ENCODE measurements around the gene RBKS. TPM values are rescaled to one million over a fixed set of nuclear protein-coding genes. Genes with fewer than 3 reads are reported as not detected.
A peak's percentile ranks its signal among the peaks of the same experiment; 100 is the strongest.

RBKS gene
- total and polyA plus RNA-seq, 2 of the 13 experiments (the other 11 are each of a cell fraction or from before 2014, with no cell fraction given): 7.7 to 8.3 TPM

DNA sequence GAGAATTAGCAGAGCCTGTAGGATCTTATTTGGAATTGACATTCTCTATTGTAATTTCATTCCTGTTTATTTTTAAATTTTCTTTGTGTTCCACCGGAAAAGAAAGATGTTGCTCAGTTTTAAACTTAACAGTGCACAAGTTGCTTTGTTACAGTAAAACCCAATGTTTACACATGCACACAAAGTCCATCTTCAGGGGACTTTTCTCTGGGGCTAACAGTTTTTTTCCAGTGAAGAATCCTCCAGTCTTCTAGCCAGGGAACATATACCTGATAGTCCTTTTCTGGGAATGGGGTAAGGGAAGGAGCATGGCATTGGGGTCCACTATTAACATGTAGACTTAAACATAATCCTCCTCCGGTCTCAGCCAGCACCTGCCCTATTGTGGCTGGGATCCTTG lies 143.9 kb downstream of the RBKS start (continued):
- TF ChIP-seq ZNF407 (CRISPR knock-in tag; IDR thresholded peaks at IDR 0.05; ENCODE audit: not compliant biosample characterization) (no peak), SMARCC2 (IDR thresholded peaks at IDR 0.05) (no peak), SOX13 (IDR thresholded peaks at IDR 0.05) (peak; percentile 82), SOX13 (CRISPR knock-in tag; conservative IDR thresholded peaks at IDR 0.05 in 1 of 2, IDR thresholded peaks at IDR 0.05 in 1 of 2) (peak in 1 of 2 experiments; percentile 96; a peak in 2 of 4 replicates), GRHL1 (CRISPR knock-in tag; conservative IDR thresholded peaks at IDR 0.05) (no peak), FOXK2 (IDR thresholded peaks at IDR 0.05) (no peak), CEBPZ (IDR thresholded peaks at IDR 0.05; ENCODE audit: low read length) (no peak), SALL1 (CRISPR knock-in tag; IDR thresholded peaks at IDR 0.05) (no peak), FOXA1 (IDR thresholded peaks at IDR 0.05) (0 out of 2 replicates have a peak, but pooled peaks have one; percentile 61), FOXA1 (CRISPR knock-in tag; IDR thresholded peaks at IDR 0.05) (peak; percentile 95), FOXM1 (CRISPR knock-in tag; IDR thresholded peaks at IDR 0.05) (no peak), ZNF274 (CRISPR knock-in tag; IDR thresholded peaks at IDR 0.05) (no peak)
- TF ChIP-seq, protein P1, sequence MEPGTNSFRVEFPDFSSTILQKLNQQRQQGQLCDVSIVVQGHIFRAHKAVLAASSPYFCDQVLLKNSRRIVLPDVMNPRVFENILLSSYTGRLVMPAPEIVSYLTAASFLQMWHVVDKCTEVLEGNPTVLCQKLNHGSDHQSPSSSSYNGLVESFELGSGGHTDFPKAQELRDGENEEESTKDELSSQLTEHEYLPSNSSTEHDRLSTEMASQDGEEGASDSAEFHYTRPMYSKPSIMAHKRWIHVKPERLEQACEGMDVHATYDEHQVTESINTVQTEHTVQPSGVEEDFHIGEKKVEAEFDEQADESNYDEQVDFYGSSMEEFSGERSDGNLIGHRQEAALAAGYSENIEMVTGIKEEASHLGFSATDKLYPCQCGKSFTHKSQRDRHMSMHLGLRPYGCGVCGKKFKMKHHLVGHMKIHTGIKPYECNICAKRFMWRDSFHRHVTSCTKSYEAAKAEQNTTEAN (CRISPR knock-in tag; conservative IDR thresholded peaks at IDR 0.05): no peak
- TF ChIP-seq, protein P2, sequence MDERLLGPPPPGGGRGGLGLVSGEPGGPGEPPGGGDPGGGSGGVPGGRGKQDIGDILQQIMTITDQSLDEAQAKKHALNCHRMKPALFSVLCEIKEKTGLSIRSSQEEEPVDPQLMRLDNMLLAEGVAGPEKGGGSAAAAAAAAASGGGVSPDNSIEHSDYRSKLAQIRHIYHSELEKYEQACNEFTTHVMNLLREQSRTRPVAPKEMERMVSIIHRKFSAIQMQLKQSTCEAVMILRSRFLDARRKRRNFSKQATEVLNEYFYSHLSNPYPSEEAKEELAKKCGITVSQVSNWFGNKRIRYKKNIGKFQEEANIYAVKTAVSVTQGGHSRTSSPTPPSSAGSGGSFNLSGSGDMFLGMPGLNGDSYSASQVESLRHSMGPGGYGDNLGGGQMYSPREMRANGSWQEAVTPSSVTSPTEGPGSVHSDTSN (CRISPR knock-in tag; IDR thresholded peaks at IDR 0.05): no peak

All from HepG2 (cell line).